Activated naive CD4-positive, alpha-beta T cell treated with anti-CD3 and anti-CD28 coated beads for 36 hours (primary cell): ENCODE results near the gene OCIAD2. TPM values are rescaled to one million over a fixed set of nuclear protein-coding genes. Genes with fewer than 3 reads are reported as not detected.
A peak's percentile ranks its signal among the peaks of the same experiment; 100 is the strongest.
"Not testable (repeated sequence)": the region's sequence is repeated elsewhere in the genome, so short reads cannot be mapped to it uniquely, and the experiment has no call there.

Experiments used
- CTCF ChIA-PET: fragments of 350-600 bp; sonication (Branson Sonifier 250); formaldehyde crosslinking; loops from one replicate; lab custom pipeline; 2021; ENCODE audit warnings: antibody characterized with exemption; lab: Charles Lee
- DNase-seq: peaks from one replicate; pipeline ENCODE4 v3.0.0-alpha.2; 2020
- H3K27ac Mint-ChIP-seq: one replicate; pipeline ENCODE4 v1.8.0; 2021; ENCODE audit warnings: mild to moderate bottlenecking, mixed read lengths
- H3K27me3 Mint-ChIP-seq: one replicate; pipeline ENCODE4 v1.8.0; 2021; ENCODE audit warnings: low read depth, mixed read lengths
- H3K36me3 Mint-ChIP-seq: one replicate; pipeline ENCODE4 v1.8.0; 2021; ENCODE audit warnings: low read depth, mixed read lengths
- H3K4me1 Mint-ChIP-seq: one replicate; pipeline ENCODE4 v1.8.0; 2021; ENCODE audit warnings: low read depth, mixed read lengths
- H3K4me3 Mint-ChIP-seq: one replicate; pipeline ENCODE4 v1.8.0; 2021; ENCODE audit warnings: mild to moderate bottlenecking, moderate library complexity, mixed read lengths
- H3K9me3 Mint-ChIP-seq: one replicate; pipeline ENCODE4 v1.8.0; 2021; ENCODE audit warnings: mixed read lengths
- intact Hi-C: fragments of 100-400 bp; cut with micrococcal nuclease; formaldehyde crosslinking; loops from one replicate; pipeline ENCODE4 v1.15.1; 2023
- total RNA-seq, 2 experiments: library from RNA; stranded (reverse); gene quantifications; one replicate each; pipeline ENCODE4 v1.2.3, GENCODE V29; 2021

Gene OCIAD2
- total RNA-seq, 2 experiments from 2014 or later = 59.7 to 76.9 TPM

DNA sequence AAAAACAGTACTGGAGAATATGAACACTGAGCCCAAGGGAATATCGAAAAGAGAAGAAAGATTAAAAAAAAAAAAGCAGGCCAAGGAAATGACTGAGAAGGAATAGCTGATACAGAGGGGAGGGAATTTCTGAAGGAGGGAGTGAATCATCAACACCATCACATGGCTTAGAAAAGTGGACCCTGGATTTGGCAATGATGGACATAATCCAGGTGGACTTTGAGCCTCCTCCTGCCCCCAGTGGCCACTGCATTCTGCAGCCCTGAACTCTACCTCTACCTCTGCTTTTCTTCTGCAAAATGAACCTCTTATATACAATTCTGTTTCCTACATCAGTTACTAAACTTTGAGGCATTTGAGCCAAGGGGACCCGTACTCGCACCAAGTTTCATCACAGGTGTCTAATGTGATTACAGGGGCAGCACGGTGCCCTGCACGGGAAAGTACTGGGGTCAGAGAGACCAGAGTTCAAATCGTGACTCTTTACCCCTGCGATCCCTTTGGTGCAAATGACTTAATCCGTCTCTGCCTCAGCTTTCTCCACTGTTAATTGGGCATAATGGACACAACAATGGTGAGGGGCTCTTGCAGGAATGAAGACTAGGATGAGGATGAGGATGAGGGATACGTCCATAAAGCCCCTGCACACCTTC, 1.1 kb downstream of the OCIAD2 start:
- H3K27me3 Mint-ChIP-seq = no peaks in the 10 kb centered on the region
- DNase-seq = no peak
- peaks cover 59% of the 10 kb centered on the region for H3K4me1 Mint-ChIP-seq
- intact Hi-C loops = loop anchor here (1.0 to 10.0 kb wide), 5 partner anchors 203 to 861 kb away; no protein-coding TSS in a partner anchor
- peaks cover 18% of the 10 kb centered on the region for H3K36me3 Mint-ChIP-seq
- CTCF ChIA-PET = interaction anchor here (0.6 to 2.3 kb wide), 4 partner anchors 39 to 125 kb away, joined by 3 to 6 read pairs (median 4); partner anchors contain the start of gene FRYL
- H3K4me3 Mint-ChIP-seq = peak overlapping the region; percentile 77
- H3K27ac Mint-ChIP-seq = peak overlapping the region; percentile 79
- H3K9me3 Mint-ChIP-seq = no peaks in the 10 kb centered on the region

DNA sequence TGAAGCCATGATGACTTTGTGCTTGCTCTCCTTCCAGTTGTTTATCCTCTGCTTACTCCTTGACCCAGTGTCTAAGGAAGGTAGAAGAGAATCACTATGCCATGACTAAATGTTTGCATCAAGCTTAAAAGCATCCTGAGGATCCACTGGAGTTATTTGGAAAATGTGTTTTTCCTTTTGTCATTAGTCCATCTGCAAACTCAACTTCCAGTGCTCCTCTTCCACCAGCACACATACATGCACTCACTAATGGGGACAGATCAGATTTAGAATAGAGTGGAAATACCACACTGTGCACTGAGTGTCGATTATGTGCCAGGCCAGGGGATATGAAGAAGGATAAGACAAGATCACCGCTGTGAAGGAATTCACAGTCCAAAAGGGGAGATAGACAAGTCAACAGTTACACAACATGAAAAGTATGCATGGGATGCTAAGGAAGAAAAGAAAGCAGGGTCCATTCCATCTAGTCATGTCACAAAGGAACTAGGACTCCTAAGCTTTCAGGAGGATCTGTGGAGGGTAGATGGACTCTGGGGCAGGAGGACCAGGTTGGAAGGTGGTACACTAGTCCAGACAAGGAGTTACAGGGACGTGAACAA, 1.9 kb downstream of the OCIAD2 start:
- H3K4me1 Mint-ChIP-seq = peaks cover 61% of the 10 kb centered on the region
- H3K4me3 Mint-ChIP-seq = peak overlapping the region; percentile 11
- no peaks in the 10 kb centered on the region for H3K27me3 Mint-ChIP-seq
- no peaks in the 10 kb centered on the region for H3K9me3 Mint-ChIP-seq
- peaks cover 19% of the 10 kb centered on the region for H3K36me3 Mint-ChIP-seq
- intact Hi-C loops = loop anchor here (5.0 to 10.0 kb wide), 3 partner anchors 202 to 860 kb away; no protein-coding TSS in a partner anchor
- CTCF ChIA-PET = interaction anchor here (1.9 kb wide), 1 partner anchor 326 kb away, joined by 6 read pairs; no protein-coding TSS in a partner anchor
- no peak for DNase-seq
- H3K27ac Mint-ChIP-seq = no peak overlapping the region

DNA sequence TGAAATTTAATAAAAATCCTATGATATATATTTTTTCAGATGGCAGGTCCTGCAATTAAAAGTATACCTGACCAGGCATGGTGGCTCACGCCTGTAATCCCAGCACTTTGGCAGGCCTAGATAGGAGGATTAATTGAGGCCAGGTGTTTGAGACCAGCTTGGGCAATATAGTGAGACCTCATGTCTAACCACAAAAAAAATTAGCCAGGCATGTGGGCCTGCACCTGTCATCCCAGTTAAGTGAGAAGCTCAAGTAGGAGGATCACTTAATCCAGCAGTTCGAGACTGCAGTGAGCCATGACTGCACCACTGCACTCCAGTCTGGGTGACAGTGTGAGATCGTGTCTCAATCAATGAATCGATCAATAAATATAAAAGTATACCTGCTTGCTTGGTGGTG, 2.5 kb downstream of the OCIAD2 start:
- CTCF ChIA-PET = interaction anchor here (1.9 kb wide), 1 partner anchor 326 kb away, joined by 6 read pairs; no protein-coding TSS in a partner anchor

DNA sequence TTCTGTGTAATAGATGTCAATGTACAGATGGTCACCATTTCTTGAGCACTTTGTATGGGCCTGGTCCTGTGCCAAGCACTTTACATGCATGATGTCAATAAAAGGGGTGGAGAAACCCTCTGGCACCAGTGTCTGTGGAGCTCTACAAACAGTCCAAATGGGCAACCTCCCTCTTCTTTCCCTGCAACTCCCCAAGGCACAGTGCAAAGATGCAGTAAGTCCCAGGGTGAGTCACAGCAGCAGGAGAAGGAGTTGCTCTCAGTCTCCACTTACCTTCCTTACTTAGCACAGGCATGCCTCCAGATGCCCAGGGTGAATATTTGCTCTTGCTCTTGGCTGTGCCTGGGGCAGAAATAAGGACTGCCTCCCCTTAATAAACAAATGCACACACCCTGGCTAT, 4.3 kb downstream of the OCIAD2 start:
- CTCF ChIA-PET = no interaction called here
- no peaks in the 10 kb centered on the region for H3K9me3 Mint-ChIP-seq
- H3K27me3 Mint-ChIP-seq = no peaks in the 10 kb centered on the region
- no peak overlapping the region for H3K27ac Mint-ChIP-seq
- intact Hi-C loops = loop anchor here (10.0 kb wide), 1 partner anchor 857 kb away; no protein-coding TSS in a partner anchor
- DNase-seq = no peak
- peaks cover 34% of the 10 kb centered on the region for H3K36me3 Mint-ChIP-seq
- no peak overlapping the region for H3K4me3 Mint-ChIP-seq
- H3K4me1 Mint-ChIP-seq = peaks cover 64% of the 10 kb centered on the region

More for the DNA sequence above, 2.5 kb downstream of the OCIAD2 start:
- no peak overlapping the region for H3K27ac Mint-ChIP-seq
- peaks cover 64% of the 10 kb centered on the region for H3K4me1 Mint-ChIP-seq
- no peaks in the 10 kb centered on the region for H3K27me3 Mint-ChIP-seq
- H3K9me3 Mint-ChIP-seq = no peaks in the 10 kb centered on the region
- intact Hi-C loops = loop anchor here (10.0 kb wide), 1 partner anchor 859 kb away; no protein-coding TSS in a partner anchor
- DNase-seq = no peak
- H3K4me3 Mint-ChIP-seq = no peak overlapping the region
- peaks cover 24% of the 10 kb centered on the region for H3K36me3 Mint-ChIP-seq

DNA sequence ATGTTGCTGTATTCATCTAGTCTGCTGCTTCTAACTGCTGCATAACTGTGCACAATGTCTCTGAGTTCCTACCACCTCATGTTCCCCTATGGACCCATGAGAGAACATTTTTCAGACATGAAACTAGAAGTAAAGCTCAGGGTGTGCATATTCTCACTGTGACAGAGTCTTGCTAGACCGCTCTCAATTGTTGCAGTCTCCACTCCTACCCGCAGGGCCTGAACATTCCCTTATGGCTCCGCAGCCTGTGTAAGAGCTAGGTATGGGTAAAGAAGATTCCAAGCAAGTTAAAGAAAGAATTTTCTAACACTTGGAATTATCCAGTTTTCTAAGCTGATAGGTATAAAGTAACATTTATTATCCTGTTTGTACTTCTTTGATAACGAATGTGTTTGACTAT, 5.4 kb downstream of the OCIAD2 start:
- Mint-ChIP-seq H3K4me1 (peaks cover 56% of the 10 kb centered on the region), H3K36me3 (peaks cover 42% of the 10 kb centered on the region), H3K27ac (no peak overlapping the region), H3K9me3 (no peaks in the 10 kb centered on the region), H3K4me3 (no peak overlapping the region), H3K27me3 (no peaks in the 10 kb centered on the region)
- CTCF ChIA-PET = interaction anchor here (0.6 to 1.3 kb wide), 3 partner anchors 27 to 867 kb away, joined by 3 to 5 read pairs (median 4); no protein-coding TSS in a partner anchor
- no peak for DNase-seq
- intact Hi-C loops = loop anchor here (10.0 kb wide), 1 partner anchor 856 kb away; no protein-coding TSS in a partner anchor

DNA sequence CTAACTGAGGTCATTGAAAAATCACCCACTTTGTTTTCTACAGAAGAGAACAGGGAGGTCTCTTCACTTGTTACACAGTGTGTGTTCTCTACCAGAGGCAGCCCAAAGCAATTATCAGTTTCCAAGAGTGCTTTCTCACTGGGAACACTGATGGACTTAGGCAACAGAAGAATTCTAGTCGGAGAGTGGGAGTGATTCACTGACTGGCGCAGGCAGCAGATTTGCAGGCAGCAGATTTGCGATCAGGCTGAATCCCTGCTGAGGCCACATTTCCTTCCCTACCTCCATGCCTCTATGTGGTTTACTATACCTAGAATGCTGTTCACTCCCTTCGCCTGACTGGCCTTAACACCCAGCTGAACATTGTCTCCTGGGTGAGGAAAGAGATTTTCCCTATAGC, 6.6 kb downstream of the OCIAD2 start:
- Mint-ChIP-seq H3K9me3 (no peaks in the 10 kb centered on the region), H3K36me3 (peaks cover 50% of the 10 kb centered on the region), H3K27me3 (no peaks in the 10 kb centered on the region), H3K27ac (peak overlapping the region; percentile 77), H3K4me1 (peaks cover 45% of the 10 kb centered on the region), H3K4me3 (no peak overlapping the region)
- CTCF ChIA-PET = no interaction called here
- DNase-seq = no peak
- intact Hi-C loops = loop anchor here (1.0 to 10.0 kb wide), 5 partner anchors 9 to 855 kb away; partner anchors contain the start of genes FRYL and OCIAD1

DNA sequence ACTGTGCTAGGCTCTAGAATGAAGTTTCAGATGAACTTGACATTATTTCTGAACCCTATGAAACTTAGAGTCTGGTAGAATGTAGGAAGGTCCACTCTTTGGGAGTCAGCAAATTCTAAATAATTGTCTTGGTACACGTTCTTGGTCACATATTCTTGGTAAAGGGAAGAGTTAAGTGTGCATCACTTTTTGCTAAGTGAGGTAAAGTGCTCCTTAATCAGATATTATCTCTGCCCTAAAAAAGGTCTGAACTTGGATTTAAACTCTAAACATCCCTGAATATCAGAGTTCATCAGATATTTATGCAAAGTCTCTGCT, 7.2 kb downstream of the OCIAD2 start:
- Mint-ChIP-seq H3K27ac (peak overlapping the region; percentile 77), H3K4me3 (peak overlapping the region; percentile 16), H3K4me1 (peaks cover 40% of the 10 kb centered on the region), H3K9me3 (no peaks in the 10 kb centered on the region), H3K27me3 (no peaks in the 10 kb centered on the region), H3K36me3 (peaks cover 52% of the 10 kb centered on the region)
- intact Hi-C loops = loop anchor here (1.0 to 2.0 kb wide), 4 partner anchors 10 to 401 kb away; partner anchors contain the start of genes FRYL and OCIAD1
- no peak for DNase-seq
- CTCF ChIA-PET = no interaction called here

DNA sequence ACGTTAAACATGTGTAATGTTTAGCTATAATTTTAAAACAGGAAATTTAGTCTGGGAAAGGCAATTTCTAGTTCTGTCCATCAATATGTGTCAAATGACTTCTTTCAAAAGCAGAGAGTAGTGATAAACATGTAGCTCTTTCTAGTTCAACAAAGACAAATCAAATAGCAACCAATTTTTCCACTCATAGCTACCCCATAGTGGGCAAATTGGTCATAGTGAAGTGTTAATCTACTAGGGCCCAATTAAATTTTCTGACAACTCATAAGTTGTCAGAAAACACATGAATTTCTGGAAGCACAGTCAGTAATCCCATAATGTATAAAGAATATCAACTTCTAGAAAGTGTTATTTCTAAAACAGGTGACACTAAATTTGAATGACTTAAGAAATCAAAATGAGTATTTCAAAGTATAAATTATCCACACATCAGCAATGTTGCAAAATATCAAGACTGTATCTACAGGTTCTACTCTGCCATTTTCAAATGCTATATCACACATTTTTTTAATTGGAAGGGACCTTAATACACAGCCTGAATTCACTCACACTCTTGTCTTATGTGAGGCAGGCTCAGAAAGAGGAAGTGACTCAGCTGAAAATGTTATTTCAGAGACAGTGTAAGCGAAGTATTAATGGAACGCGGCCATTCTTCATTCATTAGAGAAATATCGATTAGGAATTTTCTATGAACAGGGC, 7.7 kb downstream of the OCIAD2 start:
- no peaks in the 10 kb centered on the region for H3K9me3 Mint-ChIP-seq
- intact Hi-C loops = loop anchor here (1.0 to 2.0 kb wide), 4 partner anchors 10 to 400 kb away; partner anchors contain the start of genes FRYL and OCIAD1
- H3K27me3 Mint-ChIP-seq = no peaks in the 10 kb centered on the region
- peak overlapping the region; percentile 77 for H3K27ac Mint-ChIP-seq
- DNase-seq = no peak
- CTCF ChIA-PET = interaction anchor here (1.0 to 1.6 kb wide), 4 partner anchors 8 to 162 kb away, joined by 3 to 4 read pairs (median 4); partner anchors contain the start of gene OCIAD2
- H3K36me3 Mint-ChIP-seq = peaks cover 54% of the 10 kb centered on the region
- H3K4me1 Mint-ChIP-seq = peaks cover 35% of the 10 kb centered on the region
- H3K4me3 Mint-ChIP-seq = peak overlapping the region; percentile 16

DNA sequence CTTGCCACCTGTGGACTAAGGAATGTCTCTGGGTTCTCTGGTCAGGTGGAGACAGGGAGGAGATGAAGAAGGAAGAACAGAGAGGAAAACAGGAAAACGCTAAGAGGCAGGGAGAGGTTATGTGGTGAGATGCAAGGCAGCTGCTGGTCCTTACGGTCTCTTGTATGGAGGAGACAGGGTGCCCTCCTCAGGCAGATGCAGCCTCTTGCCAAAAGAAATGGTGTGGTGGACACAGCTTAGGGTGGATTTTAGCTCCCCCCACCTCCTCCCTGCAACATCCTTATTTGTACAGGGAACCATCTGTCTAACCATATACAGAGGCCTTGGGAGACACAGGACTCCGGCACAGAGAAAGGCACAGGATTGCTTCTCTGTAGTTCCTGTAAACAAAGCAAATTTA, 9.7 kb downstream of the OCIAD2 start:
- Mint-ChIP-seq H3K4me1 (peaks cover 26% of the 10 kb centered on the region), H3K9me3 (no peaks in the 10 kb centered on the region), H3K36me3 (peaks cover 58% of the 10 kb centered on the region), H3K4me3 (no peak overlapping the region), H3K27ac (no peak overlapping the region), H3K27me3 (no peaks in the 10 kb centered on the region)
- DNase-seq = no peak
- CTCF ChIA-PET = no interaction called here
- intact Hi-C loops = loop anchor here (2.0 kb wide), 1 partner anchor 318 kb away; no protein-coding TSS in a partner anchor

DNA sequence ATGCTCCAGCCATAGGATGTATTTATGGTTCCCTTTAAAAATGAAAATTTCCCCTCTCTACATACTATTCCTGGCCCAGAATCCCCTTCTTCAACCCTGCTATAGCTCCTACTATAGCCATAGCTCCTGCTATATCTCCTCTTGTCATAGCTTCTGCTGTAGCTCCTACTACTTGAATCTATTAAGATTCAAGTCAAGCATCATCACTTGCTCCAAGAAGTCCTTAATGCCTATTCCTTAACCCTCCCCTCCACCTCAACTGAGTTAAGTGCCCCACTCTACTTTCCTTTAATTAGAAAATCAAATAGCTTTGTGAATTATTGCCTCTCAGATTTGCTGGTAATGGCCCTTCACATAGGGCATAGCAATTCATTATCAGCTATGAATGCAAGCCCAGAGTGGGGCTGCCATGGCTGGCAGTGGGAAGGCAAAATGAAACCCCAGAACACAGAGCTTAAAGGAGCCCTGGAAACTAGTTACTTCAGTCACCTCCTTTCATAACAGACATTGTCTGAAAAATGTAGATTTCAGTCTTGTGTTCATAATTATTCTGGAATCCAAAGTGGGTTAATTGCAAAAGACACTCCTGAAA, 15.4 kb downstream of the OCIAD2 start:
- Mint-ChIP-seq H3K36me3 (peaks cover 70% of the 10 kb centered on the region), H3K4me3 (no peak overlapping the region), H3K9me3 (peaks cover 20% of the 10 kb centered on the region), H3K27me3 (no peaks in the 10 kb centered on the region), H3K4me1 (no peaks in the 10 kb centered on the region), H3K27ac (no peak overlapping the region)
- intact Hi-C loops = no loop called here
- no peak for DNase-seq
- CTCF ChIA-PET = interaction anchor here (0.5 to 0.6 kb wide), 2 partner anchors 72 to 115 kb away, joined by 3 to 4 read pairs; no protein-coding TSS in a partner anchor

DNA sequence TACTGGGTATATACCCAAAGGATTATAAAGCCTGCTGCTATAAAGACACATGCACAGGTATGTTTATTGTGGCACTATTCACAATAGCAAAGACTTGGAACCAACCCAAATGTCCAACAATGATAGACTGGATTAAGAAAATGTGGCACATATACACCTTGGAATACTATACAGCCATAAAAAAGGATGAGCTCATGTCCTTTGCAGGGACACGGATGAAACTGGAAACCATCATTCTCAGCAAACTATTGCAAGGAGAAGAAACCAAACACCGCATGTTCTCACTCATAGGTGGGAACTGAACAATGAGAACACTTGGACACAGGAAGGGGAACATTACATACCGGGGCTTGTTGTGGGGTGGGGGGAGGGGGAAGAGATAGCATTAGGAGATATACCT, 16.8 kb downstream of the OCIAD2 start:
- H3K27me3 Mint-ChIP-seq, H3K4me3 Mint-ChIP-seq, H3K27ac Mint-ChIP-seq, CTCF ChIA-PET, intact Hi-C loops, H3K4me1 Mint-ChIP-seq, DNase-seq: not testable (repeated sequence)
- Mint-ChIP-seq H3K9me3 (peaks cover 20% of the 10 kb centered on the region), H3K36me3 (peaks cover 61% of the 10 kb centered on the region)
